Measurements from ENCODE around the gene PKP4. TPM values are rescaled to one million over a fixed set of nuclear protein-coding genes. Genes with fewer than 3 reads are reported as not detected.

The PKP4 gene
- total and polyA plus RNA-seq, 2 experiments from 2014 or later, result 7.6 to 32.2 TPM

DNA sequence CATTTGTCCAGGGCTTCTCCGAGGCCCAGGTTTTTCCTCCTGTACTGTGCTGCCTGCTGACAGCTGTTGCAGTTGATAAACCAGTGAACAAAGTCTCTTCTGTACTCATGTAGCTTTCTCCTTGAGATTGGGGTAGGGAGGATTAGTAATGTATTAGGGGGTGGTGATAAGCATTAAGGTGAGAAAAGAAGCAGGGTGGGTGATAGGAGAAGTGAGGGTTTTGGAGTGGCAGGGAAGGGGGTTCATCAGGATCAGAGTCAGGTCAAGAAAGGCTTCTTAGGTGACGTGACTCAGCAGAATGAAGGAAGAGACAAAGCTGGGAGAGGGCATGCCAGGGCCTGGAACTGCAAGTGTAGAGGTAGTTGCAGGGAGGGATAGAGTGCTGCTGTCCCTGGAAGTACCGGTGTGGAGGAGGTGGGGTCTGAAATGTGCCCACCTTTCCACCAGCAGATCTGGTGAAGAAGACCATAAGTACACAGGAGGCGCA, 48.7 kb downstream of the PKP4 start:
- WGBS, 2 experiments (ENCODE audit: low coverage in 1 of 2, low lambda C conversion rate in 2 of 2, missing lambda C conversion rate in 2 of 2), result 95% methylated on average over 4 of the region's 4 CpGs
- Histone ChIP-seq H4K20me1 (ENCODE audit: insufficient read depth) (no peaks in the 10 kb centered on the region), H2AFZ (no peak overlapping the region), H3K9ac (no peak overlapping the region), H3K27me3 (replicated peaks; ENCODE audit: insufficient read depth) (no peaks in the 10 kb centered on the region), H3K79me2 (ENCODE audit: insufficient read depth) (peaks cover 76% of the 10 kb centered on the region), H3K4me3 (no peak overlapping the region), H3F3A (ENCODE audit: insufficient read depth) (peaks cover 29% of the 10 kb centered on the region), H3K36me3 (ENCODE audit: low read depth) (no peaks in the 10 kb centered on the region), H3K9me2 (ENCODE audit: insufficient read depth) (no peaks in the 10 kb centered on the region), H3K4me1 (ENCODE audit: insufficient read depth) (peaks cover 46% of the 10 kb centered on the region), H3K9me3 (ENCODE audit: low read depth) (no peaks in the 10 kb centered on the region), H3K4me2 (ENCODE audit: unreplicated experiment) (no peak overlapping the region), H3K27ac (no peak overlapping the region)
- in situ Hi-C loops (cut with MboI), result no loop called here
- DNase-seq, result no peak
- no peak for TF ChIP-seq EZH2 (IDR thresholded peaks at IDR 0.05; ENCODE audit: insufficient read depth, poor library complexity, severe bottlenecking)
- no peak for TF ChIP-seq EZH2phosphoT487 (IDR thresholded peaks at IDR 0.05; ENCODE audit: insufficient read depth, low read depth)

DNA sequence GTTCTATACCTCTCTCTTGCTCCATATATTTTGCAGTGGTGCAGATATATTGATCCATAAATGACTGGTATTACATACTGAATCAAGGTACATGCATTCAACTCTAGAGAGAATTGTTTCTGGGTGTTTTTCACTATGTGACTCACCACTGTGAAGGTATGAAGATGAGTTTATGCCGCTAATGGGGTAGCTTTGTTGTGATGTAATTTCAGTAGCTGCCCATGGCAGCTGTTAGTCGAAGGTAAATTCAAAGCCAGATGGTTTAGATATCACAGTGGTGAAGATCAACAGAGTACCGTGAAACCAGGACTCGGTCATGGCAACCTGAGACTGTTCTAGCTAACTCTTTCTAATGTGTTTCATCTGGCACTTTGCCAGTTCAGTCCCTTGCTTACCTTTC, 50.4 kb downstream of the PKP4 start:
- no peak for DNase-seq
- Histone ChIP-seq H3K9me3 (ENCODE audit: low read depth) (no peaks in the 10 kb centered on the region), H3K9me2 (ENCODE audit: insufficient read depth) (no peaks in the 10 kb centered on the region), H3K4me2 (ENCODE audit: unreplicated experiment) (no peak overlapping the region), H3K27ac (no peak overlapping the region), H3K4me3 (no peak overlapping the region), H3K79me2 (ENCODE audit: insufficient read depth) (peaks cover 76% of the 10 kb centered on the region), H3K27me3 (replicated peaks; ENCODE audit: insufficient read depth) (no peaks in the 10 kb centered on the region), H3K4me1 (ENCODE audit: insufficient read depth) (peaks cover 30% of the 10 kb centered on the region), H3K9ac (no peak overlapping the region), H4K20me1 (ENCODE audit: insufficient read depth) (no peaks in the 10 kb centered on the region), H3K36me3 (ENCODE audit: low read depth) (no peaks in the 10 kb centered on the region), H3F3A (ENCODE audit: insufficient read depth) (peaks cover 20% of the 10 kb centered on the region), H2AFZ (no peak overlapping the region)
- in situ Hi-C loops (cut with MboI), result no loop called here
- TF ChIP-seq EZH2phosphoT487 (IDR thresholded peaks at IDR 0.05; ENCODE audit: insufficient read depth, low read depth) (no peak), EZH2 (IDR thresholded peaks at IDR 0.05; ENCODE audit: insufficient read depth, poor library complexity, severe bottlenecking) (no peak)
- WGBS, 2 experiments (ENCODE audit: low coverage in 1 of 2, low lambda C conversion rate in 2 of 2, missing lambda C conversion rate in 2 of 2), result 95 to 100% methylated on average over 4 of the region's 4 CpGs

DNA sequence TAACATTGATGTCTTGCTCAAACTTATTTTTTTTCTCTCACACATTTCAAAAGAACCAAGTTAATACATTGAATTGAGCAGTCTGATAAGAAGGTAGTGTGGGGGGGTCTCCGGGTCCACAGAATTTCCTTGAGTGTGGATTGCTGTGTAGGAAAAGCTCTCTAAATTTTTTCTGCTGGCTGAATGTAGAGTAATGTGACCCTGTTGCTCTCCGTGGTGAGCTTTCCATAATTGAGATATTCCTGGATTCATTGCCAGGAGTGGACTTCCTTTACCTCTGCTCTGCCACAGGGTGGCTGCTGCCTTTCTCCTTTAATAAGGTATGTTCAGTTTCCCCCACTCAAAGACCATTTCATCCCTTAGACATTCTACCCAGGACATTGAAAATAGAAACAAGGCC, 50.9 kb downstream of the PKP4 start:
- Histone ChIP-seq H2AFZ (no peak overlapping the region), H3K4me3 (no peak overlapping the region), H3K27me3 (replicated peaks; ENCODE audit: insufficient read depth) (no peaks in the 10 kb centered on the region), H3K9me3 (ENCODE audit: low read depth) (no peaks in the 10 kb centered on the region), H3K4me2 (ENCODE audit: unreplicated experiment) (no peak overlapping the region), H3F3A (ENCODE audit: insufficient read depth) (peaks cover 15% of the 10 kb centered on the region), H3K79me2 (ENCODE audit: insufficient read depth) (peaks cover 77% of the 10 kb centered on the region), H3K4me1 (ENCODE audit: insufficient read depth) (peaks cover 25% of the 10 kb centered on the region), H3K9ac (no peak overlapping the region), H3K9me2 (ENCODE audit: insufficient read depth) (no peaks in the 10 kb centered on the region), H4K20me1 (ENCODE audit: insufficient read depth) (no peaks in the 10 kb centered on the region), H3K36me3 (ENCODE audit: low read depth) (no peaks in the 10 kb centered on the region), H3K27ac (no peak overlapping the region)
- no peak for DNase-seq
- in situ Hi-C loops (cut with MboI), result no loop called here
- WGBS, 2 experiments (ENCODE audit: low coverage in 1 of 2, low lambda C conversion rate in 2 of 2, missing lambda C conversion rate in 2 of 2), result 82 to 92% methylated on average over 2 of the region's 2 CpGs
- TF ChIP-seq EZH2phosphoT487 (IDR thresholded peaks at IDR 0.05; ENCODE audit: insufficient read depth, low read depth), result no peak
- TF ChIP-seq EZH2 (IDR thresholded peaks at IDR 0.05; ENCODE audit: insufficient read depth, poor library complexity, severe bottlenecking), result no peak

DNA sequence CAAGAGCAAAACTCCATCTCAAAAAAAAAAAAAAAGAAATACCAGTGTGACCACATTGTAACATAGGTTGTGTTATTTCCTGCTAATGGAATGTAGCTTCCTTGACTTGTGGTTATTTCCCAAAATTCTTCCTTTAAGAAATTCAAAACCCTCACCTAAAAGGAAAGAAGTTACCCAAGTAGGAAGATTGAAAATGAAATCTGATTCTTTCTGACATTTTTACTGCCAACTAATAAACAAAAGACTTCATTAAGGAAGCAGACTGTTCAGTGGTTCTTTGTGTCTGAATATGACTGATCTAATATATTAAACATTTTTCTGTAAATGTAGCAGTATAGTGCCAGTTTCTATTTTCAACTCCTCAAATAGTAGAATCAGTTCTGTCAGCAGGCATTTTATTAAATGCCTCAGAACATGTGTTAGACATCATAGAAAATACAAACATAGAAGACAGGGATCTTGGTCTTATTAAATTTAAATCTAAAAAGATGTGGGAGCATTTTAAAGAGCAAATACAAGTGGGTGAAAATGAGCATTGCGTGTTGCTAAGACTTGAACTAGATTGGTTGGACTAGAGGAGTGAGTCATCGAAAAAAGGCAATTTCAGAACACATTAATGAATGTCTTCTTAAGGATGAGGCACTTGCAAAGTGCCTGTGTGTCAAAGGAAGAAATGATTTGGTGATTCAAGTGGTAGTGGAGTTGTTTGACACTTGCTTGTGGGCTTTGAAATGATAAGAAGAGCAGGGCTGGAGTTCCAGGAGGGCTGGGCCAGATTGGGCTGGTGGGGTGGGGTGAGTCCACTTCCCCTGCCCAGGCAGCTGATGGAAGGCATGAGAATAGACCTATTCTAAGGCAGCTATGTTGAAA, 53.4 kb downstream of the PKP4 start:
- Histone ChIP-seq H3K27me3 (replicated peaks; ENCODE audit: insufficient read depth) (no peaks in the 10 kb centered on the region), H3K4me2 (ENCODE audit: unreplicated experiment) (no peak overlapping the region), H3K4me3 (no peak overlapping the region), H3K79me2 (ENCODE audit: insufficient read depth) (peaks cover 84% of the 10 kb centered on the region), H3K9me3 (ENCODE audit: low read depth) (no peaks in the 10 kb centered on the region), H2AFZ (no peak overlapping the region), H3K27ac (peak overlapping the region; percentile 15; the same call in 1 of the 2 replicates), H3K9me2 (ENCODE audit: insufficient read depth) (no peaks in the 10 kb centered on the region), H3K36me3 (ENCODE audit: low read depth) (no peaks in the 10 kb centered on the region), H3K4me1 (ENCODE audit: insufficient read depth) (peaks cover 6% of the 10 kb centered on the region), H3K9ac (no peak overlapping the region), H3F3A (ENCODE audit: insufficient read depth) (0 out of 2 replicates have a peak, but pooled peaks cover 4% of the 10 kb centered on the region), H4K20me1 (ENCODE audit: insufficient read depth) (no peaks in the 10 kb centered on the region)
- in situ Hi-C loops (cut with MboI), result no loop called here
- peak; percentile 62 for DNase-seq
- 4 to 11% methylated on average over 2 of the region's 2 CpGs for WGBS, 2 experiments (ENCODE audit: low coverage in 1 of 2, low lambda C conversion rate in 2 of 2, missing lambda C conversion rate in 2 of 2)
- TF ChIP-seq EZH2phosphoT487 (IDR thresholded peaks at IDR 0.05; ENCODE audit: insufficient read depth, low read depth), result no peak
- TF ChIP-seq EZH2 (IDR thresholded peaks at IDR 0.05; ENCODE audit: insufficient read depth, poor library complexity, severe bottlenecking), result no peak

All from GM23248 (cell line).